Mesendoderm (in vitro differentiated cells): Measurements from ENCODE around the gene SLC4A4.

Experiments
- DNase-seq: peaks from one replicate; pipeline ENCODE4 v3.0.0; 2013
- H2AK5ac ChIP-seq: 2 replicates; pipeline ENCODE4 v1.6.1; 2013; ENCODE audit warnings: low read length, inconsistent platforms
- H2BK120ac ChIP-seq: 2 replicates; pipeline ENCODE4 v1.6.1; 2013; ENCODE audit warnings: low read depth, mild to moderate bottlenecking, low read length, moderate library complexity, mixed read lengths
- H2BK15ac ChIP-seq: replicated peaks from 2 replicates; pipeline ENCODE4 v1.6.1; 2013; ENCODE audit warnings: low read depth, mild to moderate bottlenecking, moderate library complexity
- H2BK5ac ChIP-seq: 2 replicates; pipeline ENCODE4 v1.6.1; 2013; ENCODE audit warnings: low read length, inconsistent platforms
- H3K18ac ChIP-seq: 2 replicates; pipeline ENCODE4 v1.6.1; 2013; ENCODE audit warnings: mild to moderate bottlenecking, low read length, mixed read lengths
- H3K23ac ChIP-seq: one replicate; pipeline ENCODE4 v1.6.1; 2013; ENCODE audit warnings: low read length
- H3K27ac ChIP-seq: 2 replicates; pipeline ENCODE4 v1.5.1; 2013; ENCODE audit warnings: low read depth, mild to moderate bottlenecking, inconsistent platforms, low read length, moderate library complexity
- H3K27me3 ChIP-seq: 2 replicates; pipeline ENCODE4 v1.6.1; 2013; ENCODE audit warnings: low read length, control low read depth, mild to moderate bottlenecking, inconsistent platforms; ENCODE audit not compliant: insufficient read depth, poor library complexity
- H3K36me3 ChIP-seq: 2 replicates; pipeline ENCODE4 v1.6.1; 2013; ENCODE audit warnings: low read length, inconsistent platforms; ENCODE audit not compliant: control insufficient read depth, insufficient read depth
- H3K4ac ChIP-seq: one replicate; pipeline ENCODE4 v1.6.1; 2013; ENCODE audit warnings: low read depth, mild to moderate bottlenecking, low read length, moderate library complexity
- H3K4me1 ChIP-seq: 2 replicates; pipeline ENCODE4 v1.6.1; 2013; ENCODE audit warnings: low read depth, low read length, inconsistent platforms; ENCODE audit not compliant: control insufficient read depth
- H3K4me2 ChIP-seq: 2 replicates; pipeline ENCODE4 v1.6.1; 2013; ENCODE audit warnings: low read length
- H3K4me3 ChIP-seq: 2 replicates; pipeline ENCODE4 v1.5.1; 2013; ENCODE audit warnings: mild to moderate bottlenecking, low read length
- H3K56ac ChIP-seq: one replicate; pipeline ENCODE4 v1.6.1; 2013; ENCODE audit warnings: low read length
- H3K79me1 ChIP-seq: 2 replicates; pipeline ENCODE4 v1.6.1; 2013; ENCODE audit warnings: low read length, inconsistent platforms
- H3K79me2 ChIP-seq: 2 replicates; pipeline ENCODE4 v1.6.1; 2013; ENCODE audit warnings: mild to moderate bottlenecking, low read length; ENCODE audit not compliant: control insufficient read depth, insufficient read depth
- H3K9ac ChIP-seq: 2 replicates; pipeline ENCODE4 v1.6.1; 2013; ENCODE audit warnings: low read length, inconsistent platforms
- H4K5ac ChIP-seq: one replicate; pipeline ENCODE4 v1.6.1; 2013; ENCODE audit warnings: low read length
- H4K8ac ChIP-seq: one replicate; pipeline ENCODE4 v1.6.1; 2013; ENCODE audit warnings: low read depth, mild to moderate bottlenecking, control low read depth, low read length, moderate library complexity
- WGBS: extraction: QIAGEN DNeasy Blood & Tissue Kit; methylation state at CpG from one replicate; pipeline ENCODE4 v1.1.7; 2013; ENCODE audit warnings: low lambda C conversion rate, missing lambda C conversion rate; ENCODE audit not compliant: insufficient coverage; ENCODE audit errors: extremely low coverage; 5-methylcytosine and 5-hydroxymethylcytosine counted together

SLC4A4 gene

GRCh38 chr4:71449040-71449439 lies 110.2 kb downstream of the SLC4A4 start:
- Histone ChIP-seq H3K27me3 (no peaks in the 10 kb centered on the region), H3K79me2 (no peaks in the 10 kb centered on the region), H3K4ac (no peak overlapping the region), H3K9ac (no peak overlapping the region), H2AK5ac (no peak overlapping the region), H3K56ac (no peak overlapping the region), H3K18ac (no peak overlapping the region), H4K8ac (no peak overlapping the region), H4K5ac (no peak overlapping the region), H3K4me2 (no peak overlapping the region), H3K27ac (no peak overlapping the region), H3K4me1 (no peaks in the 10 kb centered on the region), H2BK5ac (no peak overlapping the region), H2BK120ac (no peak overlapping the region), H2BK15ac (no peak overlapping the region), H3K23ac (no peak overlapping the region), H3K79me1 (no peaks in the 10 kb centered on the region), H3K36me3 (no peaks in the 10 kb centered on the region), H3K4me3 (no peak overlapping the region)
- WGBS = 100% methylated on average over 1 of the region's 2 CpGs
- DNase-seq = no peak

GRCh38 chr4:71449878-71450277 lies 111.1 kb downstream of the SLC4A4 start:
- H3K27ac ChIP-seq = no peak overlapping the region
- H3K9ac ChIP-seq = no peak overlapping the region
- no peak overlapping the region for H2BK15ac ChIP-seq
- H3K4ac ChIP-seq = no peak overlapping the region
- H4K8ac ChIP-seq = no peak overlapping the region
- H3K27me3 ChIP-seq = no peaks in the 10 kb centered on the region
- no peak overlapping the region for H2BK5ac ChIP-seq
- H3K36me3 ChIP-seq = no peaks in the 10 kb centered on the region
- no peak overlapping the region for H3K23ac ChIP-seq
- H2BK120ac ChIP-seq = no peak overlapping the region
- no peaks in the 10 kb centered on the region for H3K79me1 ChIP-seq
- no peak overlapping the region for H3K56ac ChIP-seq
- no peak overlapping the region for H4K5ac ChIP-seq
- no peak overlapping the region for H3K4me2 ChIP-seq
- WGBS = no CpG with 5 or more reads among the region's 3 CpGs
- H3K4me1 ChIP-seq = no peaks in the 10 kb centered on the region
- H2AK5ac ChIP-seq = no peak overlapping the region
- H3K79me2 ChIP-seq = no peaks in the 10 kb centered on the region
- H3K4me3 ChIP-seq = no peak overlapping the region
- no peak for DNase-seq
- H3K18ac ChIP-seq = no peak overlapping the region

- H3K4ac ChIP-seq = no peak overlapping the region
- H2BK15ac ChIP-seq = no peak overlapping the region
- H3K27me3 ChIP-seq = no peaks in the 10 kb centered on the region
- no peak overlapping the region for H4K8ac ChIP-seq
- no CpG with 5 or more reads among the region's 4 CpGs for WGBS
- H3K9ac ChIP-seq = no peak overlapping the region
- no peak overlapping the region for H2BK5ac ChIP-seq
- H3K4me3 ChIP-seq = no peak overlapping the region
- H4K5ac ChIP-seq = no peak overlapping the region
- no peak overlapping the region for H2AK5ac ChIP-seq
- no peak overlapping the region for H3K18ac ChIP-seq
- H2BK120ac ChIP-seq = no peak overlapping the region
- no peak overlapping the region for H3K56ac ChIP-seq
- H3K36me3 ChIP-seq = no peaks in the 10 kb centered on the region
- DNase-seq = no peak
- H3K79me1 ChIP-seq = no peaks in the 10 kb centered on the region
- H3K4me2 ChIP-seq = no peak overlapping the region
- H3K27ac ChIP-seq = no peak overlapping the region
- no peaks in the 10 kb centered on the region for H3K4me1 ChIP-seq
- no peaks in the 10 kb centered on the region for H3K79me2 ChIP-seq
- no peak overlapping the region for H3K23ac ChIP-seq
Observed at GRCh38 chr4:71453531-71453930, 114.7 kb downstream of the SLC4A4 start.

GRCh38 chr4:71456841-71457240 lies 118.0 kb downstream of the SLC4A4 start:
- Histone ChIP-seq H3K79me2 (no peaks in the 10 kb centered on the region), H2AK5ac (no peak overlapping the region), H3K56ac (no peak overlapping the region), H4K8ac (no peak overlapping the region), H3K36me3 (no peaks in the 10 kb centered on the region), H3K18ac (no peak overlapping the region), H3K23ac (no peak overlapping the region), H4K5ac (no peak overlapping the region), H3K4me1 (no peaks in the 10 kb centered on the region), H2BK15ac (no peak overlapping the region), H3K9ac (no peak overlapping the region), H3K4me2 (no peak overlapping the region), H3K4me3 (no peak overlapping the region), H3K4ac (no peak overlapping the region), H2BK120ac (no peak overlapping the region), H3K27ac (no peak overlapping the region), H2BK5ac (no peak overlapping the region), H3K27me3 (no peaks in the 10 kb centered on the region), H3K79me1 (no peaks in the 10 kb centered on the region)
- no CpG with 5 or more reads among the region's 1 CpG for WGBS
- DNase-seq = no peak

- no peak overlapping the region for H2BK120ac ChIP-seq
- H2BK5ac ChIP-seq = no peak overlapping the region
- H3K23ac ChIP-seq = no peak overlapping the region
- H2AK5ac ChIP-seq = no peak overlapping the region
- H2BK15ac ChIP-seq = no peak overlapping the region
- no peak overlapping the region for H3K4me3 ChIP-seq
- DNase-seq = no peak
- no peak overlapping the region for H3K9ac ChIP-seq
- no peaks in the 10 kb centered on the region for H3K36me3 ChIP-seq
- H3K27ac ChIP-seq = no peak overlapping the region
- H4K5ac ChIP-seq = no peak overlapping the region
- H3K4ac ChIP-seq = no peak overlapping the region
- no peaks in the 10 kb centered on the region for H3K4me1 ChIP-seq
- H4K8ac ChIP-seq = no peak overlapping the region
- no peak overlapping the region for H3K18ac ChIP-seq
- H3K56ac ChIP-seq = no peak overlapping the region
- no peaks in the 10 kb centered on the region for H3K79me1 ChIP-seq
- H3K4me2 ChIP-seq = no peak overlapping the region
- no peaks in the 10 kb centered on the region for H3K79me2 ChIP-seq
- no peaks in the 10 kb centered on the region for H3K27me3 ChIP-seq
- WGBS = no CpG with 5 or more reads among the region's 4 CpGs
Observed at GRCh38 chr4:71460371-71460770, 121.6 kb downstream of the SLC4A4 start.

- Histone ChIP-seq H3K79me1 (no peaks in the 10 kb centered on the region), H3K79me2 (no peaks in the 10 kb centered on the region), H4K5ac (no peak overlapping the region), H3K4me2 (no peak overlapping the region), H3K18ac (no peak overlapping the region), H2AK5ac (no peak overlapping the region), H3K4me3 (no peak overlapping the region), H3K4me1 (no peaks in the 10 kb centered on the region), H4K8ac (no peak overlapping the region), H3K23ac (no peak overlapping the region), H3K9ac (no peak overlapping the region), H3K27me3 (no peaks in the 10 kb centered on the region), H2BK120ac (no peak overlapping the region), H3K4ac (no peak overlapping the region), H3K56ac (no peak overlapping the region), H3K36me3 (no peaks in the 10 kb centered on the region), H2BK5ac (no peak overlapping the region), H2BK15ac (no peak overlapping the region), H3K27ac (no peak overlapping the region)
- WGBS = no CpG with 5 or more reads among the region's 4 CpGs
- no peak for DNase-seq
Observed at GRCh38 chr4:71461422-71461821, 122.6 kb downstream of the SLC4A4 start.
